Endodermal cell (in vitro differentiated cells): Measurements from ENCODE around the gene FCAMR. TPM values are rescaled to one million over a fixed set of nuclear protein-coding genes. Genes with fewer than 3 reads are reported as not detected.

ENCODE experiments used
- DNase-seq: peaks from one replicate; pipeline ENCODE4 v3.0.0-alpha.2; 2017
- H3K27ac ChIP-seq: 2 replicates; pipeline ENCODE4 v1.5.1; 2013; ENCODE audit warnings: mild to moderate bottlenecking, low read depth, low read length, moderate library complexity
- H3K27me3 ChIP-seq: 2 replicates; pipeline ENCODE4 v1.6.1; 2013; ENCODE audit warnings: mild to moderate bottlenecking, low read length, moderate library complexity; ENCODE audit not compliant: insufficient read depth, control insufficient read depth, poor library complexity, severe bottlenecking
- H3K36me3 ChIP-seq: 2 replicates; pipeline ENCODE4 v1.7.0; 2013; ENCODE audit warnings: mild to moderate bottlenecking, low read length, moderate library complexity; ENCODE audit not compliant: control insufficient read depth, insufficient read depth
- H3K4me1 ChIP-seq: one replicate; pipeline ENCODE4 v1.7.0; 2013; ENCODE audit warnings: low read length; ENCODE audit not compliant: control insufficient read depth, insufficient read depth
- H3K4me3 ChIP-seq: 2 replicates; pipeline ENCODE4 v1.5.1; 2013; ENCODE audit warnings: mild to moderate bottlenecking, low read length, moderate library complexity
- H3K9ac ChIP-seq: 2 replicates; pipeline ENCODE4 v1.6.1; 2013; ENCODE audit warnings: mild to moderate bottlenecking, low read length, moderate library complexity; ENCODE audit not compliant: poor library complexity, severe bottlenecking; ENCODE audit errors: extremely low read depth
- H3K9me3 ChIP-seq: 2 replicates; pipeline ENCODE4 v1.6.1; 2013; ENCODE audit warnings: mild to moderate bottlenecking, low read length, moderate library complexity; ENCODE audit not compliant: control insufficient read depth
- H3K27ac Mint-ChIP-seq: 2 replicates; pipeline ENCODE4 v1.8.0; 2020; ENCODE audit warnings: mixed read lengths
- H3K27me3 Mint-ChIP-seq: 2 replicates; pipeline ENCODE4 v1.8.0; 2021; ENCODE audit warnings: mild to moderate bottlenecking, mixed read lengths; ENCODE audit not compliant: insufficient read depth
- H3K36me3 Mint-ChIP-seq: 2 replicates; pipeline ENCODE4 v1.8.0; 2020; ENCODE audit warnings: low read depth, mixed read lengths
- H3K4me1 Mint-ChIP-seq: 2 replicates; pipeline ENCODE4 v1.8.0; 2020; ENCODE audit warnings: mixed read lengths
- H3K4me3 Mint-ChIP-seq: 2 replicates; pipeline ENCODE4 v1.8.0; 2020; ENCODE audit warnings: mild to moderate bottlenecking, moderate library complexity, mixed read lengths
- H3K9me3 Mint-ChIP-seq: 2 replicates; pipeline ENCODE4 v1.8.0; 2020; ENCODE audit warnings: mild to moderate bottlenecking, mixed read lengths
- WGBS, 2 experiments: methylation state at CpG; one replicate each; pipeline versions ENCODE4 v1.1.5 to v1.1.7; 2013; ENCODE audit warnings: missing lambda C conversion rate in 2 of 2, mixed read lengths in 1 of 2; ENCODE audit not compliant: insufficient coverage in 1 of 2, insufficient read length in 1 of 2; 5-methylcytosine and 5-hydroxymethylcytosine counted together
- total RNA-seq, 2 donors: library from RNA; stranded (reverse); fragmentation: NEBNext Ultra II Directional in 1 of 2; extraction: Animal tissue kit (Norgen Biotek cat#: 25700) in 1 of 2; gene quantifications; 2 replicates in 1 of 2; 3 replicates in 1 of 2; pipeline ENCODE4 v1.2.1, GENCODE V29; 2021
- TF ChIP-seq, protein P1 (sequence below): fragments of 200-600 bp; sonication (generic); conservative IDR thresholded peaks from 2 replicates; pipeline ENCODE4 v1.5.0; 2021; ENCODE audit warnings: antibody characterized with exemption, mild to moderate bottlenecking

The FCAMR gene
- total RNA-seq, 2 donors from 2014 or later = not detected

DNA sequence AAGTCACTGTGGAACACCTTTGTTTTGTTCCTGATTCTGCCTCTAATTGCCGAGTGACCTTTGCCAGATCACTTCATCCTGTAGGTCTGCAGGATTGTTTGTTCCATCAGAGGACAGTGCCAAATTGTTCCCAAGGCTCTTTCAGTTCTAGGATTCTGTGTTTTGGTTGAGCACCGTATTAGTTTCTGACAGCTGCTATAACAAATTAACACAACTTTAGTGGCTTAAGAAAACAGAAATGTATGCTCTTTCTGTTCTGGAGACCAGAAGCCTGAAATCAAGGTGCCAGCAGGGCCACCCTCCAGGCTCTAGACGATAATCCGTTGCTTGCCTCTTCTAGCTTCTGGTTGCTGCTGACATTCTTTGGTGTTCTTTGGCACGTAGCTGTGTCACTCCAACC, 20.6 kb downstream of the FCAMR start:
- H3K27ac Mint-ChIP-seq = no peak overlapping the region
- Histone ChIP-seq H3K9me3 (no peaks in the 10 kb centered on the region), H3K27ac (no peak overlapping the region), H3K27me3 (peaks cover 2% of the 10 kb centered on the region), H3K4me1 (no peaks in the 10 kb centered on the region), H3K36me3 (no peaks in the 10 kb centered on the region), H3K4me3 (no peak overlapping the region), H3K9ac (no peak overlapping the region)
- DNase-seq = no peak
- H3K4me3 Mint-ChIP-seq = no peak overlapping the region
- TF ChIP-seq, protein P1, sequence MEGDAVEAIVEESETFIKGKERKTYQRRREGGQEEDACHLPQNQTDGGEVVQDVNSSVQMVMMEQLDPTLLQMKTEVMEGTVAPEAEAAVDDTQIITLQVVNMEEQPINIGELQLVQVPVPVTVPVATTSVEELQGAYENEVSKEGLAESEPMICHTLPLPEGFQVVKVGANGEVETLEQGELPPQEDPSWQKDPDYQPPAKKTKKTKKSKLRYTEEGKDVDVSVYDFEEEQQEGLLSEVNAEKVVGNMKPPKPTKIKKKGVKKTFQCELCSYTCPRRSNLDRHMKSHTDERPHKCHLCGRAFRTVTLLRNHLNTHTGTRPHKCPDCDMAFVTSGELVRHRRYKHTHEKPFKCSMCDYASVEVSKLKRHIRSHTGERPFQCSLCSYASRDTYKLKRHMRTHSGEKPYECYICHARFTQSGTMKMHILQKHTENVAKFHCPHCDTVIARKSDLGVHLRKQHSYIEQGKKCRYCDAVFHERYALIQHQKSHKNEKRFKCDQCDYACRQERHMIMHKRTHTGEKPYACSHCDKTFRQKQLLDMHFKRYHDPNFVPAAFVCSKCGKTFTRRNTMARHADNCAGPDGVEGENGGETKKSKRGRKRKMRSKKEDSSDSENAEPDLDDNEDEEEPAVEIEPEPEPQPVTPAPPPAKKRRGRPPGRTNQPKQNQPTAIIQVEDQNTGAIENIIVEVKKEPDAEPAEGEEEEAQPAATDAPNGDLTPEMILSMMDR = no peak
- 93 to 97% methylated on average over 3 to 5 of the region's 5 CpGs for WGBS, 2 experiments
- H3K9me3 Mint-ChIP-seq = no peaks in the 10 kb centered on the region
- H3K36me3 Mint-ChIP-seq = no peaks in the 10 kb centered on the region
- peaks cover 7% of the 10 kb centered on the region for H3K27me3 Mint-ChIP-seq
- peaks cover 9% of the 10 kb centered on the region for H3K4me1 Mint-ChIP-seq

DNA sequence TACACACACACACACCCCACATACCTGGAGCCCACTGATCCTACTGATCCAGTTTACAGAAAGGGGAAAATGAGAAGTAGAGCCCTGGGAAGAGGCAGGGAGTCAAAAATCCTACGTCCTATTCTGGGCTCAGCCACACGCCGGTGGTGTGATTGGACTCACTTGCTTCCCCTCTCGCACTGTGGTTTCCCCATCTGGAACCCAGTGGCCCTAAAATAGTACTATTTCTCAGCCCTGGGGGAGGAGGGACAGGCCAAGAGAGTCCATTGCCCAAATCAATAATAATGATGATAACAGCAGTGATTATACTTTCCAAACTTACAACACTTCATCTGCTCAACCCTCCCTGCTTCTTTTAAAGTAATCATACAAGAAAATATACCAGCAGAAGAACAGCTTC, 21.1 kb downstream of the FCAMR start:
- Mint-ChIP-seq H3K9me3 (no peaks in the 10 kb centered on the region), H3K36me3 (no peaks in the 10 kb centered on the region), H3K4me1 (peaks cover 9% of the 10 kb centered on the region), H3K27me3 (peaks cover 9% of the 10 kb centered on the region), H3K4me3 (no peak overlapping the region), H3K27ac (no peak overlapping the region)
- Histone ChIP-seq H3K4me3 (no peak overlapping the region), H3K4me1 (no peaks in the 10 kb centered on the region), H3K27ac (no peak overlapping the region), H3K9ac (no peak overlapping the region), H3K36me3 (no peaks in the 10 kb centered on the region), H3K27me3 (peaks cover 5% of the 10 kb centered on the region), H3K9me3 (no peaks in the 10 kb centered on the region)
- TF ChIP-seq, protein P1 = no peak
- WGBS, 2 experiments = 88 to 100% methylated on average over 4 of the region's 4 CpGs
- no peak for DNase-seq

DNA sequence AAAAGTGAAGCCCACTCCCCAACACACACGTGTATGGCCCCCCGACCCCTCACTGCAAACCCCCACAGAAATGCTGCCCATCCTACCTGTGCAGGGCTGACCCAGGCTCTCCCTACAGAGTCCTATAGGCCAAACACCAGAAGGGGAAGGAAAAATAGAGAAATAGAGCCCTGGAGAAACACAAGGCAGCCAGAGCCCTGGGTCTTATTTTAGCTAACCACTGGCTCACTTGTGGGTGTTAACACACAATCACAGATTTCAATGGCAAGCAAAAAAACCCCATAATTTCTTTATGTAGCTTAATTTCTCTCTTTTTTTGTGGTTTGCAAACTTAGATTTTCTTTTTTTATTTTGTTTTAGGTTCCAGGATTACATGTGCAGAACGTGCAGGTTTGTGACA, 23.0 kb downstream of the FCAMR start:
- 60 to 84% methylated on average over 1 to 3 of the region's 3 CpGs for WGBS, 2 experiments
- Mint-ChIP-seq H3K36me3 (no peaks in the 10 kb centered on the region), H3K4me3 (no peak overlapping the region), H3K27me3 (peaks cover 23% of the 10 kb centered on the region), H3K4me1 (peaks cover 9% of the 10 kb centered on the region), H3K27ac (no peak overlapping the region), H3K9me3 (no peaks in the 10 kb centered on the region)
- H3K4me1 ChIP-seq = no peaks in the 10 kb centered on the region
- H3K36me3 ChIP-seq = no peaks in the 10 kb centered on the region
- H3K27ac ChIP-seq = no peak overlapping the region
- TF ChIP-seq, protein P1 = no peak
- DNase-seq = no peak
- H3K27me3 ChIP-seq = peaks cover 11% of the 10 kb centered on the region
- H3K9me3 ChIP-seq = no peaks in the 10 kb centered on the region
- H3K4me3 ChIP-seq = no peak overlapping the region
- no peak overlapping the region for H3K9ac ChIP-seq
